Central memory CD4-positive, alpha-beta T cell (primary cell): ENCODE measurements around the gene RIMBP2.

Experiments
- DNase-seq: peaks from one replicate; pipeline ENCODE4 v3.0.0; 2022

The RIMBP2 gene

GRCh38 chr12:130405332-130405731 is 310.8 kb downstream of the RIMBP2 start:
- DNase-seq: no peak

- no peak for DNase-seq
These were observed 314.4 kb downstream of the RIMBP2 start for GRCh38 chr12:130401703-130402102.

GRCh38 chr12:130398100-130398848 is 317.8 kb downstream of the RIMBP2 start:
- DNase-seq: no peak

- no peak for DNase-seq
These were observed 319.4 kb downstream of the RIMBP2 start for GRCh38 chr12:130396667-130397066.

- DNase-seq: no peak
These were observed 321.2 kb downstream of the RIMBP2 start for GRCh38 chr12:130394906-130395305.

- DNase-seq: no peak
These were observed 324.9 kb downstream of the RIMBP2 start for GRCh38 chr12:130391186-130391585.

- no peak for DNase-seq
These were observed 330.9 kb downstream of the RIMBP2 start for GRCh38 chr12:130385193-130385592.

- DNase-seq: no peak
These were observed 331.9 kb downstream of the RIMBP2 start for GRCh38 chr12:130384234-130384633.

GRCh38 chr12:130382818-130383217 is 333.3 kb downstream of the RIMBP2 start:
- DNase-seq: no peak

- DNase-seq: no peak
These were observed 340.5 kb downstream of the RIMBP2 start for GRCh38 chr12:130375296-130376287.

GRCh38 chr12:130374083-130374482 is 342.0 kb downstream of the RIMBP2 start:
- no peak for DNase-seq

- no peak for DNase-seq
These were observed 343.2 kb downstream of the RIMBP2 start for GRCh38 chr12:130372936-130373335.

GRCh38 chr12:130371296-130371695 is 344.8 kb downstream of the RIMBP2 start:
- DNase-seq: no peak

GRCh38 chr12:130369816-130370215 is 346.3 kb downstream of the RIMBP2 start:
- DNase-seq: no peak

- DNase-seq: no peak
These were observed 348.6 kb downstream of the RIMBP2 start for GRCh38 chr12:130367523-130367922.

GRCh38 chr12:130367003-130367402 is 349.1 kb downstream of the RIMBP2 start:
- DNase-seq: no peak

- DNase-seq: no peak
These were observed 349.9 kb downstream of the RIMBP2 start for GRCh38 chr12:130366159-130366558.

- DNase-seq: no peak
These were observed 351.5 kb downstream of the RIMBP2 start for GRCh38 chr12:130364578-130364977.

- DNase-seq: no peak
These were observed 354.0 kb downstream of the RIMBP2 start for GRCh38 chr12:130362060-130362459.

GRCh38 chr12:130357729-130358330 is 358.3 kb downstream of the RIMBP2 start:
- no peak for DNase-seq

GRCh38 chr12:130357241-130357640 is 358.9 kb downstream of the RIMBP2 start:
- DNase-seq: no peak

GRCh38 chr12:130356222-130356621 is 359.9 kb downstream of the RIMBP2 start:
- DNase-seq: no peak

- DNase-seq: no peak
These were observed 361.7 kb downstream of the RIMBP2 start for GRCh38 chr12:130354407-130354806.
